Measurements from ENCODE around the gene KATNBL1.
"Not testable (repeated sequence)": the region's sequence is repeated elsewhere in the genome, so short reads cannot be mapped to it uniquely, and the experiment has no call there.

KATNBL1 gene

GRCh38 chr15:34133511-34133910 lies 76.4 kb downstream of the KATNBL1 start:
- Histone ChIP-seq H3K27ac (no peak overlapping the region), H3K4me3 (no peak overlapping the region), H3K36me3 (ENCODE audit: insufficient read depth, low read length) (no peaks in the 10 kb centered on the region), H3K9ac (ENCODE audit: insufficient read length) (no peak overlapping the region), H3K9me3 (ENCODE audit: low read depth, low read length) (no peaks in the 10 kb centered on the region)
- TF ChIP-seq FOXP2 (optimal IDR thresholded peaks at IDR 0.05; ENCODE audit: control extremely low read depth, extremely low read length, insufficient read depth): no peak
- TF ChIP-seq POLR2AphosphoS5 (IDR thresholded peaks at IDR 0.05; ENCODE audit: borderline replicate concordance, low read depth, low read length): no peak
- no peak for TF ChIP-seq EZH2 (IDR thresholded peaks at IDR 0.05)
- no peak for DNase-seq (ENCODE audit: low read depth, low spot score)

- TF ChIP-seq POLR2AphosphoS5 (IDR thresholded peaks at IDR 0.05; ENCODE audit: borderline replicate concordance, low read depth, low read length): no peak
- no peak for TF ChIP-seq FOXP2 (optimal IDR thresholded peaks at IDR 0.05; ENCODE audit: control extremely low read depth, extremely low read length, insufficient read depth)
- TF ChIP-seq EZH2 (IDR thresholded peaks at IDR 0.05): no peak
- Histone ChIP-seq H3K9ac (ENCODE audit: insufficient read length) (no peak overlapping the region), H3K4me3 (no peak overlapping the region), H3K9me3 (ENCODE audit: low read depth, low read length) (no peaks in the 10 kb centered on the region), H3K36me3 (ENCODE audit: insufficient read depth, low read length) (no peaks in the 10 kb centered on the region), H3K27ac (no peak overlapping the region)
- DNase-seq (ENCODE audit: low read depth, low spot score): no peak
Measured at GRCh38 chr15:34132881-34133280, 77.0 kb downstream of the KATNBL1 start.

DNA sequence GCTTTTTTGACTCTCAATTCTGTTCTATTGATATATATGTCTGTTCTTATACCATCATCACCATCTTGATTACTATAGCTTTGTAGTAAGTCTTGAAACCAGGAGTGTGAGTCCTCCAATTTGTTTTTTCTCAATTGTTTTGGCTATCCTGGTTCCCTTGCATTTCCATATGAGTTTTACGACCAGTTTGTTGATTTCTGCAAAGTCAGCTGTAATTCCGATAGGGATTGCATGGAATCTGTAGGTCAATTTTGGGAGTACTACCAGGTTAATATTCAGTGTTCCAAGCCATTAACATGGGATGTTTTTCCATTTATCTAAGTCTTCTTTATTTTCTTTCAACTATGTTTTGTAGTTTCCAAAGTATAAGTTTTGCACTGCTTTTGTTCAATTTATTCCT lies 81.0 kb downstream of the KATNBL1 start:
- no peak overlapping the region for H3K4me3 ChIP-seq
- H3K9ac ChIP-seq (ENCODE audit: insufficient read length): no peak overlapping the region
- no peak for DNase-seq (ENCODE audit: low read depth, low spot score)
- no peaks in the 10 kb centered on the region for H3K36me3 ChIP-seq (ENCODE audit: insufficient read depth, low read length)
- H3K27ac ChIP-seq: no peak overlapping the region
- H3K9me3 ChIP-seq (ENCODE audit: low read depth, low read length): no peaks in the 10 kb centered on the region
- TF ChIP-seq POLR2AphosphoS5 (IDR thresholded peaks at IDR 0.05; ENCODE audit: borderline replicate concordance, low read depth, low read length): no peak
- TF ChIP-seq EZH2 (IDR thresholded peaks at IDR 0.05): no peak
- no peak for TF ChIP-seq FOXP2 (optimal IDR thresholded peaks at IDR 0.05; ENCODE audit: control extremely low read depth, extremely low read length, insufficient read depth)

DNA sequence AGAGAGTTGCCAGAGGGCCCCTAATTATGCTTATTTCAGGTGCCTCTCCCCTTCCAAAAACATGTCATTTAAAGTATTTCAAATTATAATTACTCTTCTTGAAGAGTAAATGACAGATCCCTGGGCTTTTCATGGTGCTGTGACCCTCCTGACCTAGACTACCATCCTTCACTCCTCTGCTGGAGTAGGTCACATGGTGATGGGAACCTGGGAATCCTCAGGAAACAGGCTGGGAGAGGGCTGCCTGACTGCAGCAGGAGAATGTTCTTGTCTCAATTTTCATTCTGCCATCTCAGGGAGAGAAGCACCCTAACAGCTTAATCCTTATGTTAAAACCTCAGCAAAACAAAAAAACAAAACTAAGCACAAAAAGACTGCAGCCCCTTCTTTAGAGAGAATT lies 83.4 kb downstream of the KATNBL1 start:
- H3K9ac ChIP-seq (ENCODE audit: insufficient read length): no peak overlapping the region
- H3K36me3 ChIP-seq (ENCODE audit: insufficient read depth, low read length): no peaks in the 10 kb centered on the region
- no peak for DNase-seq (ENCODE audit: low read depth, low spot score)
- no peaks in the 10 kb centered on the region for H3K9me3 ChIP-seq (ENCODE audit: low read depth, low read length)
- H3K27ac ChIP-seq: no peak overlapping the region
- TF ChIP-seq POLR2AphosphoS5 (IDR thresholded peaks at IDR 0.05; ENCODE audit: borderline replicate concordance, low read depth, low read length) (no peak), EZH2 (IDR thresholded peaks at IDR 0.05) (no peak), FOXP2 (optimal IDR thresholded peaks at IDR 0.05; ENCODE audit: control extremely low read depth, extremely low read length, insufficient read depth) (no peak)
- H3K4me3 ChIP-seq: no peak overlapping the region

- Histone ChIP-seq H3K36me3 (ENCODE audit: insufficient read depth, low read length) (no peaks in the 10 kb centered on the region), H3K4me3 (no peak overlapping the region), H3K9ac (ENCODE audit: insufficient read length) (no peak overlapping the region), H3K27ac (no peak overlapping the region), H3K9me3 (ENCODE audit: low read depth, low read length) (no peaks in the 10 kb centered on the region)
- TF ChIP-seq POLR2AphosphoS5 (IDR thresholded peaks at IDR 0.05; ENCODE audit: borderline replicate concordance, low read depth, low read length) (no peak), EZH2 (IDR thresholded peaks at IDR 0.05) (no peak), FOXP2 (optimal IDR thresholded peaks at IDR 0.05; ENCODE audit: control extremely low read depth, extremely low read length, insufficient read depth) (no peak)
- DNase-seq (ENCODE audit: low read depth, low spot score): no peak
Measured at GRCh38 chr15:34125945-34126344, 84.0 kb downstream of the KATNBL1 start.

DNA sequence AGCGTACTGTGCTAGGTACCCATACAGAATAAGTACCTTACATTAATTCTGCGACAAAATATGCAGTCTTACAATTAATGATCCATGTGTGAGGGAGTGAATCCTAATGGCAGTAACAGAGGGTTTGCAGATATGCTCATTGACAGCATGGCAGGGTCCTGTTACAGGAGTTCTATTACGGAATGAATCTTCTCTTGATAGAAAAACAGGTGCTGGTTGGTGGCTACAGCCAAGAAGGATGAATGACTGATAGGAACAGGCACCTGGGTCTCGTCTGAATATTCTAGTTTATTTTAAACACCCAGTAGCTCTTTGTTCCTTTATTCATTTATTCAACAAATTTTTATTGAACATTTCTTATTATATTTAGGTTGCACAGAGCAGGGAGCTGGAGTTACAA lies 85.2 kb downstream of the KATNBL1 start:
- TF ChIP-seq POLR2AphosphoS5 (IDR thresholded peaks at IDR 0.05; ENCODE audit: borderline replicate concordance, low read depth, low read length): no peak
- TF ChIP-seq EZH2 (IDR thresholded peaks at IDR 0.05): no peak
- Histone ChIP-seq H3K9ac (ENCODE audit: insufficient read length) (no peak overlapping the region), H3K27ac (no peak overlapping the region), H3K36me3 (ENCODE audit: insufficient read depth, low read length) (no peaks in the 10 kb centered on the region), H3K9me3 (ENCODE audit: low read depth, low read length) (no peaks in the 10 kb centered on the region), H3K4me3 (no peak overlapping the region)
- DNase-seq (ENCODE audit: low read depth, low spot score): no peak

GRCh38 chr15:34122771-34123183 lies 87.1 kb downstream of the KATNBL1 start:
- Histone ChIP-seq H3K36me3 (ENCODE audit: insufficient read depth, low read length) (no peaks in the 10 kb centered on the region), H3K4me3 (no peak overlapping the region), H3K9ac (ENCODE audit: insufficient read length) (no peak overlapping the region), H3K27ac (no peak overlapping the region), H3K9me3 (ENCODE audit: low read depth, low read length) (no peaks in the 10 kb centered on the region)
- TF ChIP-seq POLR2AphosphoS5 (IDR thresholded peaks at IDR 0.05; ENCODE audit: borderline replicate concordance, low read depth, low read length) (no peak), FOXP2 (optimal IDR thresholded peaks at IDR 0.05; ENCODE audit: control extremely low read depth, extremely low read length, insufficient read depth) (no peak), EZH2 (IDR thresholded peaks at IDR 0.05) (no peak)
- DNase-seq (ENCODE audit: low read depth, low spot score): no peak

GRCh38 chr15:34121786-34122185 lies 88.1 kb downstream of the KATNBL1 start:
- H3K9me3 ChIP-seq (ENCODE audit: low read depth, low read length); H3K9ac ChIP-seq (ENCODE audit: insufficient read length); H3K36me3 ChIP-seq (ENCODE audit: insufficient read depth, low read length); H3K27ac ChIP-seq; DNase-seq (ENCODE audit: low read depth, low spot score); H3K4me3 ChIP-seq: not testable (repeated sequence)

- H3K9ac ChIP-seq (ENCODE audit: insufficient read length); DNase-seq (ENCODE audit: low read depth, low spot score); H3K4me3 ChIP-seq; H3K9me3 ChIP-seq (ENCODE audit: low read depth, low read length); H3K27ac ChIP-seq; H3K36me3 ChIP-seq (ENCODE audit: insufficient read depth, low read length): not testable (repeated sequence)
Measured at GRCh38 chr15:34120420-34120819, 89.5 kb downstream of the KATNBL1 start.

All from SK-N-MC (cell line).